HG03439 (cell line): Measurements from ENCODE around the gene DMRTC1.
"Not testable (repeated sequence)": the region's sequence is repeated elsewhere in the genome, so short reads cannot be mapped to it uniquely, and the experiment has no call there.

Experiments
- ATAC-seq: cut with Tn5 transposase; IDR thresholded peaks from one replicate; pipeline ENCODE4 v1.9.1; 2021; ENCODE audit warnings: mild to moderate bottlenecking, moderate library complexity; ENCODE audit not compliant: unreplicated experiment

The DMRTC1 gene, protein sequence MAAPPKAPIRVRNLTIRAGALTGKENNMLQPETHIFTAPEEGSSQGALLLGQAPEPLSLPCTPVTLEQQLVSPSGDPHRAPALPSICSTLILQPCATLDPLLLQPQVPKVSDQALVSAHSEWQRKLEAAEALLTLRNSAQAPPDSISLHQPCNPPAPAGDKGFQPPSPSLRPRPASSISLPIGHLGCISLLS

DNA sequence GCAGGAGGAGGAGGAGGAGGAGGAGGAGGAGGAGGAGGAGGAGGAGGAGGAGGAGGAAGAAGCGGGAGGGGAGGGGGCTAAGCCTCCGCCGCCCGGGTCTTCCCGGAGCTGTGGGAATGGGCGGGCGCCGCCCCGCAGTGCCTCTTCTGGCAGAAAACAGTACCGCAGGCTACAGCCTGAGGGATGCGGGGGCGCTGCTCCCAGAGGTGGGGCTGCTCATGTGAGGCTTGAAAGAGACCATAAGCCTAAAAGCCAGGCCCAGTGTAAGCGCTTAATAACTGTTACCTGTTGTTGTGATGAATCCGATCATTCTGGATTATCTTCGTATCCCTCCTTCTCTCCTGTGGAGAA is at the start of gene DMRTC1:
Gene DMRTC1 (minus strand): TSS at position 19 of the 351 bp plus-strand sequence. CDS start 68,143 bp downstream, outside the sequence.
- ATAC-seq = peak; percentile 74

DNA sequence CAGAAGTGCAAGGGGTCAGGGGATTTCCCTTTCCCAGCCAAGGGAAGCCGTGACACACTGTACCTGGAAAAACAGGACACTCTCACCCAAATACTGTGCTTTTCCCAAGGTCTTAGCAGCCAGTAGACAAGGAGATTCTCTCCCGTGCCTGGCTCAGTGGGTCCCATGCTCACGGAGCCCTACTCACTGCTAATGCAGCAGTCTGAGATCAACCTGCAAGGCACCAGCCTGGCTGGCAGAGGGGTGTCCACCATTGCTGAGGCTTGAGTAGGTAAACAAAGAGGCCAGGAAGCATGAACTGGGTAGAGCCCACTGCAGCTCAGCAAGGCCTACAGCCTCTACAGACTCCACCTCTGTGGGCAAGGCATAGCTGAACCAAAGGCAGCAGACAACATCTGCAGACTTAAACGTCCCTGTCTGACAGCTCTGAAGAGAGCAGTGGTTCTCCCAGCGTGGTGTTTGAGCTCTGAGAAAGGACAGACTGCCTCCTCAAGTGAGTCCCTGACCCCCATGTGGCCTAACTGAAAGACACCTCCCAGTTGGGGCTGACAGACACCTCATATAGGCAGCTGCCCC is 37.3 kb upstream of the DMRTC1 start:
- ATAC-seq = not testable (repeated sequence)

- not testable (repeated sequence) for ATAC-seq
Measured at GRCh38 chrX:72974885-72975284, 31.2 kb upstream of the DMRTC1 start.

- not testable (repeated sequence) for ATAC-seq
Measured at GRCh38 chrX:72971859-72972258, 28.2 kb upstream of the DMRTC1 start.

DNA sequence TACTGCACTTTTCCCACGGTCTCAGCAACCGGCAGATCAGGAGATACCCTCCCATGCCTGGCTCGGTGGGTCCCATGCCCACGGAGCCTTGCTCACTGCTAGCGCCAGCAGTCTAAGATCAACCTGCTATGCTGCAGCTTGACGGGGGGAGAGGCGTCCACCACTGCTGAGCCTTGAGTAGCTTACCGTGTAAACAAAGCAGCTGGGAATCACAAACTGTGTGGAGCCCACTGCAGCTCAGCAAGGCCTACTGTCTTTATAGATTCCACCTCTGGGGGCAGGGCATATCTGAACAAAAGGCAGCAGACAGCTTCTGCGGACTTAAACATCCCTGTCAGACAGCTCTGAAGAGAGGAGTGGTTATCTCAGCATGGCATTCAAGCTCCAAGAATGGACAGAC is 16.3 kb upstream of the DMRTC1 start:
- ATAC-seq = not testable (repeated sequence)

GRCh38 chrX:72943035-72943818 is 410 bp downstream of the DMRTC1 start:
- ATAC-seq = peak; percentile 73

- ATAC-seq = not testable (repeated sequence)
Measured at GRCh38 chrX:72942272-72942671, 1.4 kb downstream of the DMRTC1 start.

DNA sequence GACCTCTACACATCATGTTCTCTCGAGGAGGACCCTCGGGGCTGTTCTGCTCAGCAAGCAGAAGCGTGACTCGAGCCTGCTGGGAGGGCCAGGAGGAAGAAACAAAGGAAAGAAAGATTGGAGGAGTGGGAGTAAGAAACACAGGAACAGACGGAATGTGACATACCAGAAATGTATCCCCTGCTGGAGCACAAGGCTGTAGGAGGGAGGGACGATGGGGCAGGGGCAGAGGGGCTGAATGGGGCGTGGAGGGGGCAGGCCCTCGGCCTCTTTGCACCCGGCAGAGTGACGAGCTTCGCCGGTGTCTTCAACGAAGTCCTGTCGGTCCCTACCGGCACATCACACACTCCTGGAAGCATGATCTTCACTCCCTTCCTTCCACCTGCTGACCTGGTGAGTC is 5.7 kb downstream of the DMRTC1 start, which contains the start of gene FAM236A:
Gene FAM236A (plus strand): TSS at position 301 of the 400 bp plus-strand sequence. CDS start 57 bp downstream, at position 358.
- ATAC-seq = not testable (repeated sequence)

DNA sequence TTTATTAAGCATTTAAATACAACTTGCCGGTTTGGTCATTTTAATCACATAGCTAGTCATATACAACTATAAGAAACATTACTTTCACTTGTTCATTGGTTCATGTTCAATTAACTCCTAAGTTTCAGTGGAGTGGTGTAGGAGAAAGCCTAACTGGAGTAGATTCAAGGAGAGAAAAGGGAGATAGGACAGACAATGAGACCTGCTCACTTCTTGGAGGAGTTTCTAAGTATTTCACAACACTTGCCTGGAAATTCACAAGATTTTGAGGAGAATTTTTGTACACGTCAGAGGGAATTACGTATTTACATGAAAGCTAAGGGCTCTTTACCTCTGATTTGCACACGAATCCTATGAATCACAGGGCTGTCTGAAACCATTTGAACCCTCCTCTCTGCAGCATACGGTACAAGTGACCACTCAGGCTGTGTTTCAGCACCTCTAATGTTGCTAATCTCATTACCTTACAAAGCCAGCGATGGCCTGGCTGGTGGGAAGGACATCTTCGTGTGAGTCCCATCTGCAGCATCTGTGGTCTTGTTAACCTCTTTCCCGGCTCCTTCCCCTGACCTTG is 6.7 kb downstream of the DMRTC1 start:
- ATAC-seq = not testable (repeated sequence)

- ATAC-seq = not testable (repeated sequence)
Measured at GRCh38 chrX:72936455-72936854, 7.2 kb downstream of the DMRTC1 start.

DNA sequence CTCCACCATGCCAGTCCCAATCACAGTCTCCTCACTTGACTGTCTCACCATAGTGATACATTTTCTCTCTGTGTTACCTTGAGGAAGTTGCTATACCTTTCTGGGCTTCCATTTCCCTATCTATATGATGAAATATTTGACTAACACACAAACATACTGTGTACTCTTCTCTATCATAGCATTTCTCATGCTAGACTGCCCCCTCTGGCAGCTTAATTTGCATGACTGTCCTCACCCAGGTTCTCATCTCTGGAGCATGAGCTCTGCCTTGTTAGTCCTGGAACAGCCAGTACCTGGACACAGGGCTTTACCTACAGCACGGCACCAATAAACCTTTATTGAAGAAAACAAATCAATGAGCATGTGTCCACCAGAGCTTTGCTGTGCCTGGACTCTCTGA is 11.4 kb downstream of the DMRTC1 start:
- not testable (repeated sequence) for ATAC-seq

GRCh38 chrX:72916096-72916495 is 27.5 kb downstream of the DMRTC1 start:
- ATAC-seq = not testable (repeated sequence)

DNA sequence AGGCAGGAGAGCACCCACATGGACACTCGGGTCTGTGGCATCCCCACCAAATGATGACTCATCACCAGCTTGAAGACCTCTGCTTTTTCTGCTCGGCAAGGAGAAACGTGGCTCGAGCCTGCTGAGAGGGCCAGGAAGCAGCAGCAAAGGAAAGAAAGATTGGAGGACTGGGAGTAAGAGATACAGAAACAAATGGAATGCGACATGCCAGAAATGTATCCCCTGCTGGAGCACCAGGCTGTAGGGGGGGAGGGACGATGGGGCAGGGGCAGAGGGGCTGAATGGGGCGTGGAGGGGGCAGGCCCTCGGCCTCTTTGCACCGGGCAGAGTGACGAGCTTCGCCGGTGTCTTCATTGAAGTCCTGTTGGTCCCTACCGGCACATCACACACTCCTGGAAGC is 31.3 kb downstream of the DMRTC1 start, which contains the start of gene FAM236C:
Gene FAM236C (plus strand): TSS at position 301 of the 400 bp plus-strand sequence. CDS start 100 bp downstream, outside the sequence.
- ATAC-seq = not testable (repeated sequence)

GRCh38 chrX:72889740-72890139 is 53.9 kb downstream of the DMRTC1 start:
- not testable (repeated sequence) for ATAC-seq

DNA sequence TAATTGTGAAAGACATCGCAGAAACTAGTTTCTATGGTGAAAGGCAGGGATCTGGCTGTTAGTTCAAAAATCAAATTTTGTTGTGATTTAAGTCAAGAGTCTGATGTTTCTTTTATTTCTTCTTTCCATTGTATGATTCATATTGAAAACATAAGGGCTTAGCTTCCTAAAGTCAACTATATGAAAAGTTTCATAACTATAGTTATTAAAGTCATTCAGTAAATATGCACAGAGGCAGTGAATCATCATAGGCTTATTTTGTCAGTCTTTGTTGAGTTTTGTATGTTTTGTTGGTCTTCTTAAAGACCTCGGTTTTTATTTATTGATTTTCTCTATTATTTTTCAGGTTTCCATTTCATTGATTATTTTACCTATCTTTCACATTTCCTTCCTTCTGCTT is 60.7 kb downstream of the DMRTC1 start:
- ATAC-seq = not testable (repeated sequence)

- ATAC-seq = not testable (repeated sequence)
Measured at GRCh38 chrX:72837532-72837931, 106.1 kb downstream of the DMRTC1 start.

DNA sequence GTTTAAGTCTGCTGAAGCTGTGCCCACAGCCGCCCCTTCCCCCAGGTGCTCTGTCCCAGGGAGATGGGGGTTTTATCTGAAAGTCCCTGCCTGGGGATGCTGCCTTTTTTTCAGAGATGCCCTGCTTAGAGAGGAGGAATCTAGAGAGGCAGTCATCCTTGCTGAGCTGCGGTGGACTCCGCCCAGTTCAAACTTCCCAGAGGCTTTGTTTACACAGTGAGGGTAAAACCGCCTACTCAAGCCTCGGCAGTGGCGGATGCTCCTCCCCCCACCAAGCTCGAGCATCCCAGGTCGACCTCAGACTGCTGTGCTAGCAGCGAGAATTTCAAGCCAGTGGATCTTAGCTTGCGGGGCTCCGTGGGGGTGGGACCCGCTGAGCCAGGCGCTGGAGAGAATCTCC is 112.9 kb downstream of the DMRTC1 start:
- not testable (repeated sequence) for ATAC-seq
